Pancreas (tissue), 10 donors: ENCODE measurements around the gene MINDY3. TPM values are rescaled to one million over a fixed set of nuclear protein-coding genes. Genes with fewer than 3 reads are reported as not detected.

Experiments
- ATAC-seq, 4 donors: fragments of 200-7000 bp; cut with Tn5 transposase; one replicate each; pipeline versions ENCODE4 v1.8.0 to v1.9.1; 2020; ENCODE audit warnings: mild to moderate bottlenecking in 4 of 4, moderate library complexity in 4 of 4
- DNase-seq, 6 donors: peaks; one replicate each; pipeline ENCODE4 v3.0.0-alpha.2; 2020
- FAIRE-seq: peaks from 2 replicates; lab custom pipeline; 2012; peaks lifted over from hg19 to GRCh38; lab: Jason Lieb, UNC
- H3K27ac ChIP-seq, 4 donors: fragments of 200-600 bp; sonication (generic); 1 replicate in 3 of 4; 2 replicates in 1 of 4; pipeline versions ENCODE4 v1.5.0 to v1.8.0; 2020
- H3K27me3 ChIP-seq, 4 donors: fragments of 200-600 bp; one replicate each; pipeline ENCODE4 v1.8.0; 2021
- H3K36me3 ChIP-seq, 3 donors: fragments of 200-600 bp; sonication (generic) in 1 of 3; one replicate each; pipeline versions ENCODE4 v1.5.0 to v1.8.0; 2020 to 2021
- H3K4me1 ChIP-seq, 3 donors: fragments of 200-600 bp; one replicate each; pipeline ENCODE4 v1.8.0; 2021
- H3K4me3 ChIP-seq, 4 donors: fragments of 200-600 bp; sonication (generic) in 2 of 4; one replicate each; pipeline versions ENCODE4 v1.5.0 to v1.8.0; 2020 to 2021
- H3K9me3 ChIP-seq, 4 donors: fragments of 200-600 bp; one replicate each; pipeline ENCODE4 v1.8.0; 2021
- WGBS, 2 donors: extraction: QIAGEN DNeasy Blood & Tissue Kit; methylation state at CpG; one replicate each; pipeline ENCODE4 v1.1.7; 2013; 5-methylcytosine and 5-hydroxymethylcytosine counted together
- intact Hi-C, 3 donors: fragments of 100-400 bp; cut with DNase I; formaldehyde crosslinking; loops; one replicate each; pipeline versions ENCODE4 v1.11.1 to v1.14.2; 2022
- polyA plus RNA-seq, 2 donors: library from polyadenylated mRNA; stranded (reverse); fragments of 200-250 nt; gene quantifications; one replicate each; pipeline ENCODE4 v1.2.3, GENCODE V29; 2013
- total RNA-seq, 6 donors: library from RNA; stranded (reverse); fragmentation: NEBNext Ultra II Directional in 4 of 6; extraction: Animal tissue kit (Norgen Biotek cat#: 25700) in 4 of 6; gene quantifications; one replicate each; pipeline versions ENCODE4 v1.2.1 to v1.2.4, GENCODE V29; 2021 to 2023
- TF ChIP-seq, protein P1 (sequence below), 4 donors: fragments of 200-600 bp; sonication (generic) in 3 of 4; IDR thresholded peaks; one replicate each; pipeline versions ENCODE4 v1.5.0 to v1.8.0; 2021; ENCODE audit warnings: antibody characterized with exemption in 4 of 4
- donor health status: healthy with polysubstance abuse.
- donor health status: DM: no; HTN: no; CAD: no; lungs with moderate emphysema.
- donor health status: DM: no; HTN: no; CAD: no.
- donor health status: control.
- donor health status: control.
- donor health status: Bipolar disorder and iron deficiency.
- donor health status: DM: yes; HTN: yes; CAD: no.
- donor health status: DM: no; HTN: no; CAD: no.
- donor health status: DM: no; HTN: no; CAD: no.
- donor health status: DM: yes; HTN: yes; CAD: no.

The MINDY3 gene
- total RNA-seq, result 10 to 100 TPM in 3 of 6 donors, 1 to 10 TPM in 3; 6.9 to 12.7 (median 10.8) TPM
- 10 to 100 TPM; 11.3 to 14.6 TPM for polyA plus RNA-seq

DNA sequence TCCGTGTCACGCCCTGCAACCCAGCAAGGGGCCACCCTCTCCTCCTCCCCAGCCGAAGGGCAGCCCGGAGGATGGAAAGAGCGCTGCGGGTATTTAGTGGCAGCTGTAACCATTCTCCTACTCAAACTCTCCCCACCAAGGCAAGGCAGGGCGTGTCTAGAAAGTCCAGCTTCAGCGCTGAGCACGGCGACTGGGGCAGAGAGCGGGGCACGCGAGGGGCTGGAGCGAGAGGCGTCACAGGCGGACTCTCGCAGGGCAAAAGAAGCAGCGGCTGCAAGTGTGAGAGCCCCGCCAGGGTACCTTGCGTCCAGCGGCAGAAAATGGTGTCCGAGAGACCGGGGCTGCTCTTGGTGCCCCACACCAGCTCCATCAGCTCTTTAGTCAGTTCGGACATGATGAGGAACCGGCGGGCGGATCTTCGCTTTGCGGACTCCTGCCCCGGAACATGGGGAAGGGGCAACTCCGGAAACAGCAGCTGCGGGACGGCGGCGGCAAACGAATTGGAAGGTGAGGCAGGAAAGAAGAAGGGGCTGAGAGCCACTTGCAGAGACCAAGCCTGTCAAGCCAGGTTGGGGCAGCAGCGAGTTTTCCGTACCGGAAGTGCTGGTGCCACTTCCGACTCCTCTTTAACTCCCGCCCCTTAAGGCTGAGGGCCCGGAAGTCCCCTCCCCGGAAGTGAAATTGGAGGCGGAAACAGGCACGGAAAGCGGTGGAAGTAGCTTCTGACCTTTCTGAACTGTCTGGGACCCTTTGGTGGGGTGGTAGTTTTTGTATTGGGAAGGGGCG lies at the start of gene MINDY3:
Gene MINDY3 (minus strand): TSS at position 602 of the 786 bp plus-strand sequence. CDS start 208 bp downstream, at position 394.
- FAIRE-seq (no peak), DNase-seq (peak; percentile 71 to 91 (median 80)), ATAC-seq (peak; percentile 99)
- H3K27me3 ChIP-seq, result peaks cover 0 to 18% (median 0%) of the 10 kb centered on the region in 4 donors
- H3K4me3 ChIP-seq, result peak within 1 kb of the TSS; percentile 63 to 85 (median 74)
- H3K9me3 ChIP-seq, result no peaks in the 10 kb centered on the region
- H3K36me3 ChIP-seq, result no peaks in the 10 kb centered on the region
- peaks cover 0 to 19% (median 16%) of the 10 kb centered on the region in 3 donors for H3K4me1 ChIP-seq
- H3K27ac ChIP-seq, result peak within 1 kb of the TSS; percentile 24 to 60 (median 36)
- TF ChIP-seq, protein P1, sequence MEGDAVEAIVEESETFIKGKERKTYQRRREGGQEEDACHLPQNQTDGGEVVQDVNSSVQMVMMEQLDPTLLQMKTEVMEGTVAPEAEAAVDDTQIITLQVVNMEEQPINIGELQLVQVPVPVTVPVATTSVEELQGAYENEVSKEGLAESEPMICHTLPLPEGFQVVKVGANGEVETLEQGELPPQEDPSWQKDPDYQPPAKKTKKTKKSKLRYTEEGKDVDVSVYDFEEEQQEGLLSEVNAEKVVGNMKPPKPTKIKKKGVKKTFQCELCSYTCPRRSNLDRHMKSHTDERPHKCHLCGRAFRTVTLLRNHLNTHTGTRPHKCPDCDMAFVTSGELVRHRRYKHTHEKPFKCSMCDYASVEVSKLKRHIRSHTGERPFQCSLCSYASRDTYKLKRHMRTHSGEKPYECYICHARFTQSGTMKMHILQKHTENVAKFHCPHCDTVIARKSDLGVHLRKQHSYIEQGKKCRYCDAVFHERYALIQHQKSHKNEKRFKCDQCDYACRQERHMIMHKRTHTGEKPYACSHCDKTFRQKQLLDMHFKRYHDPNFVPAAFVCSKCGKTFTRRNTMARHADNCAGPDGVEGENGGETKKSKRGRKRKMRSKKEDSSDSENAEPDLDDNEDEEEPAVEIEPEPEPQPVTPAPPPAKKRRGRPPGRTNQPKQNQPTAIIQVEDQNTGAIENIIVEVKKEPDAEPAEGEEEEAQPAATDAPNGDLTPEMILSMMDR (IDR thresholded peaks at IDR 0.05), result no peak
- WGBS, 2 donors, result 0% methylated on average over 47 of the region's 47 CpGs
- intact Hi-C loops, result no loop called here

DNA sequence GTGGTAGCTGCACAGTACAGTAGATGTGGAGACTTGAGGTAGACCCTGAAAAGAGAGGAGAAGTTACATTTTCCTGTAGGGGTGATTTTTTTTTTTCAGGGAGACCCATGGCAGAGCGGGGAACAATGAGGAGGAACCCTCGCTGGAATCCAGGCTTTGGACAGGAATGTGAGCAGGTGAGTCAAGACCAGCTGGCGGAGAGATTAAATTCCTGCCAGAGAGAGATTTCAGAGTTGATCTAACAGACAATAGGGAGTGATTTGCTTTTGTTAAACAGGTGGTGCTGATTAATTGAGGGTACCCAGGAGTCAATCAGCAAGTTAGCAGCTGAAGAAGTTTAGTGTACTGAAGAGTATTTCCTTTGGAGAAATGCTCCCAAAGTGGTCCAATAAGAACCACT lies 41.6 kb upstream of the MINDY3 start:
- TF ChIP-seq, protein P1 (IDR thresholded peaks at IDR 0.05), result no peak
- WGBS, 2 donors, result 13 to 27% methylated on average over 3 of the region's 3 CpGs
- intact Hi-C loops, result no loop called here
- FAIRE-seq (no peak), ATAC-seq (no peak), DNase-seq (no peak)
- H3K4me1 ChIP-seq, result no peaks in the 10 kb centered on the region
- no peaks in the 10 kb centered on the region for H3K9me3 ChIP-seq
- no peak overlapping the region for H3K27ac ChIP-seq
- H3K27me3 ChIP-seq, result no peaks in the 10 kb centered on the region
- no peaks in the 10 kb centered on the region for H3K36me3 ChIP-seq
- H3K4me3 ChIP-seq, result no peak overlapping the region

DNA sequence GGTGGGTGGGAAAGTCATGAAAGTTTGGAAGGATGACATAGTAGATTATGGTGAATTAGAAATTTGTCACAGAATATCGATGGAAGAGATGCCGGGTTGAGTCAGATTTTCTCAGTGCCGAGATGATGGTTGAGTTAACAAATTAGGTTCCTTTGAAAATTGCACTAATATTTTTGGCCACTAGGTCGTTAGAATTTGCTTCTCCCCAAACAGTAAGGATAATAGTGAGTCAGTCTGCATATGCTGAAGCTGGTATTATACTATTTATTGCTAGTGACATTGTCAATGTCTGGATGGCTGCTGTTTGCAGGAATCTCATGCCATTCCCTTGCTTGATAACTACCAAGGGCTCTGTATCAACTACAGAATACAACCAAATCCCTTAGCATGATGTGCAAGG lies 37.7 kb upstream of the MINDY3 start:
- FAIRE-seq (no peak), ATAC-seq (no peak), DNase-seq (no peak)
- Histone ChIP-seq H3K27me3 (peaks cover 0 to 3% (median 0%) of the 10 kb centered on the region in 4 donors), H3K4me3 (no peak overlapping the region), H3K36me3 (no peaks in the 10 kb centered on the region), H3K9me3 (no peaks in the 10 kb centered on the region), H3K27ac (no peak overlapping the region), H3K4me1 (no peaks in the 10 kb centered on the region)
- TF ChIP-seq, protein P1 (IDR thresholded peaks at IDR 0.05), result peak in 2 of 4 donors; percentile 13 to 26
- WGBS, 2 donors, result 45 to 59% methylated on average over 4 of the region's 4 CpGs
- intact Hi-C loops, result no loop called here

DNA sequence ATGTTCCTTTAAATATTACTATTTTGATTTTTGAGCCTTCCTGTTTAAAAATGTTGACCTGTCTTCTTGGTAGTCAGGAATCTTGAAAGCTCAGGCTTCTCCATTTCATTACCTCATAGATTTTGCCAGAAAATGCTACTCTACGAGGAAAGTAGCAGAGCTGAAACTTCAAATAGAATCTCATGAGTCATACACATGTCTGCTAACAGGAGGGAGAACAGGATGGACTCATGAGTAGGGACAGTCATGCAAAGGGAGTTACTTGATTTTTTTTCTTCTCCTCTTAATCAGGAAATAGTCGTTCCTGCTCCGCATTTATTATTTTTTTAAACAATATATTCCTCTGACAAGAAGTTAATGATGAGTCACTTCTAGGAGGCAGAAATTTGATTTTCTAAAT lies 37.0 kb upstream of the MINDY3 start:
- ATAC-seq (no peak), DNase-seq (no peak), FAIRE-seq (no peak)
- TF ChIP-seq, protein P1 (IDR thresholded peaks at IDR 0.05), result no peak
- H3K27ac ChIP-seq, result no peak overlapping the region
- H3K4me3 ChIP-seq, result no peak overlapping the region
- H3K36me3 ChIP-seq, result no peaks in the 10 kb centered on the region
- peaks cover 0 to 3% (median 0%) of the 10 kb centered on the region in 4 donors for H3K27me3 ChIP-seq
- H3K4me1 ChIP-seq, result no peaks in the 10 kb centered on the region
- H3K9me3 ChIP-seq, result no peaks in the 10 kb centered on the region
- WGBS, 2 donors, result 47 to 52% methylated on average over 3 of the region's 3 CpGs
- intact Hi-C loops, result no loop called here

DNA sequence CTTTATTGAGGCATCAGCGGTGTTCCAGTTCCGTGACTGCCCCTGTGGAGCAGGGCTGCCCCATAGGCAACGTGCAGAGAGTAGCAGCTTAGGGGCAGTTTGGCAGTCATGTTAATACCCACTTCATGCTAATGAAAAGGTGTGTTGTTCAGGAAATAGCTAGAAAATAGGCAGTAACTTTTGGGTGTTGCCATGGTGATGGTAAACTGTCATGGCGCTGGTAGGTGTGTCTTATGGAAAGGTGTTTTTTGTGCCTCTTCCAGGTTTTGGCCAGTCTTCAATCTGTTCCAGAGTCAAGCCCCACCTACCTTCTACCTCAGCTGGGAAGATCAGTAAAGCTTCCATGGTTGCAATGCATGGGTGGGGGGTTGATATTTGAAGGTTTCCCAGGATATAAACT lies 36.3 kb upstream of the MINDY3 start:
- 81 to 83% methylated on average over 4 of the region's 4 CpGs for WGBS, 2 donors
- Histone ChIP-seq H3K27ac (no peak overlapping the region), H3K4me1 (no peaks in the 10 kb centered on the region), H3K4me3 (no peak overlapping the region), H3K9me3 (no peaks in the 10 kb centered on the region), H3K36me3 (no peaks in the 10 kb centered on the region), H3K27me3 (peaks cover 0 to 3% (median 0%) of the 10 kb centered on the region in 4 donors)
- FAIRE-seq (no peak), ATAC-seq (no peak), DNase-seq (no peak)
- intact Hi-C loops, result no loop called here
- TF ChIP-seq, protein P1 (IDR thresholded peaks at IDR 0.05), result no peak
